WTC11 (cell line): ENCODE results near the gene STK17A.

Experiments used
- NFE2L1 ChIP-seq: sonication (generic); formaldehyde crosslinking; IDR thresholded peaks from 2 replicates; pipeline ENCODE4 v1.8.1; 2023; ENCODE audit warnings: missing genetic modification reagents
- NR1H2 ChIP-seq: sonication (generic); formaldehyde crosslinking; IDR thresholded peaks from 2 replicates; pipeline ENCODE4 v1.9.0; 2021; ENCODE audit warnings: mild to moderate bottlenecking, moderate library complexity, missing genetic modification reagents
- ZNF512 ChIP-seq: sonication (generic); formaldehyde crosslinking; IDR thresholded peaks from 2 replicates; pipeline ENCODE4 v1.8.1; 2022; ENCODE audit warnings: missing genetic modification reagents, borderline replicate concordance

GRCh38 chr7:43572516-43573049, 10.3 kb upstream of the STK17A start:
- TF ChIP-seq ZNF512 (CRISPR knock-in tag), result no peak
- TF ChIP-seq NR1H2 (CRISPR knock-in tag), result no peak
- no peak for TF ChIP-seq NFE2L1 (CRISPR knock-in tag)
